ENCODE data around the gene FEZ2.
A peak's percentile ranks its signal among the peaks of the same experiment; 100 is the strongest.

The FEZ2 gene, protein sequence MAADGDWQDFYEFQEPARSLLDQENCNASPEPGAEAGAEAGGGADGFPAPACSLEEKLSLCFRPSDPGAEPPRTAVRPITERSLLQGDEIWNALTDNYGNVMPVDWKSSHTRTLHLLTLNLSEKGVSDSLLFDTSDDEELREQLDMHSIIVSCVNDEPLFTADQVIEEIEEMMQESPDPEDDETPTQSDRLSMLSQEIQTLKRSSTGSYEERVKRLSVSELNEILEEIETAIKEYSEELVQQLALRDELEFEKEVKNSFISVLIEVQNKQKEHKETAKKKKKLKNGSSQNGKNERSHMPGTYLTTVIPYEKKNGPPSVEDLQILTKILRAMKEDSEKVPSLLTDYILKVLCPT

DNA sequence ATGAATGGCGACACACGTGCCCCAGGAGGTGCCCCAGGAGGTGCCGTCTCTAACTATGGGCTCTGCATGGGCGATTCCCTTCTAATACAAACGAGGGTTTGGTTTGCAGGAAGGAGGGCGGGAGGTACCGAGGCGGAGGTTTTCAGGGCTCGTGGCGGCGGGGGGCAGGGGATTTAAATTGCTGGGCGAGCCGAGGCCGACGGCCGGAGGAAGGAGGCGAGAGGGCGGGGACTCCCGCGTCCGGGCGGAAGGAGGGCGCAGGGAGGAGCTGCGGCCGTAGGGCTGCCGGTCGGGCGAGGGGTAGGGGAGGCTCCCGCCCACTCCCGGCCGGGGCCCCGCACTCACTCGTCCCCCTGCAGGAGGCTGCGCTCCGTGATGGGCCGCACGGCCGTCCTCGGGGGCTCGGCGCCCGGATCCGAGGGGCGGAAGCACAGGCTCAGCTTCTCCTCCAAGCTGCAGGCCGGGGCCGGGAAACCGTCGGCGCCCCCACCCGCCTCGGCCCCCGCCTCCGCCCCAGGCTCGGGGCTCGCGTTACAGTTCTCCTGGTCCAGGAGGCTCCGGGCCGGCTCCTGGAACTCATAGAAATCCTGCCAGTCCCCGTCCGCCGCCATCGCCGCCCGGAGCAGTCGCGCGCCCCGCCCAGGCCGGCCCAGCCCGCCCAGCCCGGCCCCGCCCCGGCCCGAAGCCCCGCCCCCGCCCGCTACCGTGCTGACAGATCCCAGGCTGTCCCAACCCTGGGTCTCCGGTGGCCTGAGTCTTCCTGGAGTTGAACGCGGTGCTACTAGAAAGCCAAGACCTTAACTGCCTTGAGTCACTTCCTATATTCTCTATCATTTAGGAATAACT lies at the start of gene FEZ2:
Gene FEZ2, minus strand, starts transcription at position 637 of the 846 bp plus-strand sequence. Its CDS starts 26 bp downstream, at position 611.
- ChIA-PET POLR2A (interaction anchor here (0.6 to 1.0 kb wide), 2 partner anchors 19 to 52 kb away, joined by 3 read pairs; no protein-coding TSS in a partner anchor), CTCF (no interaction called here)
- peak; percentile 90 for DNase-seq (ENCODE audit: extremely low spot score)
- TF ChIP-seq FOXM1 (IDR thresholded peaks at IDR 0.05; ENCODE audit: borderline replicate concordance) (no peak), L3MBTL2 (conservative IDR thresholded peaks at IDR 0.05) (peak; percentile 75)

DNA sequence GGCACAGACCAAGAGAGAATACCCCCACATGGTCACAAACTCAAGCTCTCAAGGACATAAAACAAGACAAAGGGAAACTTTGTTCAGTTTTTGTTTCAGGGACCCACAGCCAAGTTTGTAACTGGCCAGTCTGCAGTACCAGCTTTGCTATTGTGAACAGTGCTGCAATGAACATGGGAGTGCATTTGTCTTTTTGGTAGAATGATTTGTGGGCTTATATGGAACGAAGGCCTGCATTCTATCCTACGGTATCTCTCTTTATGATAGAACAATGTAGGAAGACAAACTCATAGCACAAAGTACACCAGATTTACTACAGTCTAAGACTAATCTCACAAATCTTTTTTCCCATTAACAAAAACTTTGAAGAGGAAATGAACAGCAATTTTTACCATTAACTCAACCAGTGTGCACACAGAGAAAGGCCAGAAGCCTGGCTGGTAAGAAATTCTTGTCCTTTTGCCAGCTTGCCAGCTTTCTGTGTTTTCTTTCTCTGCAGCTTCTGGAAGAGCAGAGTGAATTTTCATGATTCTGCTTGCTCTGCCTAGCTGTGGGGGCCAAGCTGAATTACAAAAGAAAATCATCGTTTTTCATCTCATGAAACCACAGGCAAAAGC lies 37.1 kb upstream of the FEZ2 start:
- ChIA-PET CTCF (no interaction called here), POLR2A (no interaction called here)
- no peak for TF ChIP-seq TARDBP (IDR thresholded peaks at IDR 0.05)
- TF ChIP-seq SP1 (IDR thresholded peaks at IDR 0.05), result no peak
- DNase-seq (ENCODE audit: extremely low spot score), result no peak

DNA sequence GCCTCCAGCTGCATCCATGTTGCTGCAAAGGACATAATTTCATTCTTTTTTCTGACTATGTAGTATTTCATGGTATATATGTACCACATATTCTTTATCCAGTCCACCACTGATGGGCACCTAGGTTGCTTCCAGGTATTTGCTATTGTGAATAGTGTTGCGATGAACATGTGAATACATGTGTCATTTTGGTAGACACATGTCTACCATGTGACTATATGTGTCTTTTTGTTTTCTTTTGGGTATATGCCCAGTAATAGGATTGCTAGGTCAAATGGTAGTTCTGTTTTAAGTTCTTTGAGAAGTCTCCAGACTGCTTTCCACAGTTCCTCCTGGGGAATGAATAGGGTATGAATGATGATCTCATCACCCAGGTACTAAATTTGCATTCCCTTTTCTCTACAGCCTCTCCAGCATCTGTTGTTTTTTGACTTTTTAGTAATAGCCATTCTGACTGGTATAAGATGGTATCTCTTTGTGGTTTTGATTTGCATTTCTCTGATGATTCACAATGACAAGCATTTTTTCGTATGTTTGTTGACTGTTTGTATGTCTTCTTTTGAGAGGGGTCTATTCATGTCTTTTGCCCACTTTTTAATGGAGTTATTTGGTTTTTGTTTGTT lies 35.6 kb upstream of the FEZ2 start:
- ChIA-PET POLR2A (no interaction called here), CTCF (no interaction called here)
- no peak for TF ChIP-seq ZNF384 (IDR thresholded peaks at IDR 0.05)
- no peak for TF ChIP-seq FOXM1 (IDR thresholded peaks at IDR 0.05; ENCODE audit: borderline replicate concordance)
- no peak for TF ChIP-seq LEF1 (IDR thresholded peaks at IDR 0.05; ENCODE audit: borderline replicate concordance)
- TF ChIP-seq HDGF (IDR thresholded peaks at IDR 0.05; ENCODE audit: borderline replicate concordance), result no peak
- TF ChIP-seq SP1 (IDR thresholded peaks at IDR 0.05), result no peak
- no peak for TF ChIP-seq FOXK2 (IDR thresholded peaks at IDR 0.05)
- TF ChIP-seq FOXA1 (IDR thresholded peaks at IDR 0.05), result no peak
- DNase-seq (ENCODE audit: extremely low spot score), result no peak

DNA sequence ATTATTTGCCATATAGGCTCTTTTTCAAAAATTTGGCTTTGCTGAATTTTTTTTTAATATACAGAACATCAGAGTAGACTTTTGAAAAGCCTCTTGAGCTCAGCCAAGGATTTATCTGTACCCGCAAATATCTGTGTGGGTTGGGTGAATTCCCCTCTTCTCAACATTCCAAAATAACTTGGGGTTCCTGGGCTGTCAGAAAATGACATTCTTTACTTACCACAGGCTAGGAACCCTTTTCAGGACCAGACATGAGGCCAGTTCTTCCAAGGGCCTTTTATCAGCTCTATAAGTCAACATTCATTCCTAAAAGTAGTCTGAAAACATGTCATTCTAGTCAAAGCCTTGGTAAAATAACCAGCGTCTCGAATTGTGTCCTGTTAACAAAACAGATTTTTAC lies 28.8 kb upstream of the FEZ2 start:
- ChIA-PET POLR2A (no interaction called here), CTCF (no interaction called here)
- no peak for TF ChIP-seq HDGF (IDR thresholded peaks at IDR 0.05; ENCODE audit: borderline replicate concordance)
- no peak for TF ChIP-seq ELF4 (IDR thresholded peaks at IDR 0.05)
- TF ChIP-seq FOXA1 (IDR thresholded peaks at IDR 0.05), result no peak
- TF ChIP-seq L3MBTL2 (conservative IDR thresholded peaks at IDR 0.05), result no peak
- no peak for TF ChIP-seq BHLHE40 (IDR thresholded peaks at IDR 0.05; ENCODE audit: borderline replicate concordance)
- no peak for TF ChIP-seq FOXM1 (IDR thresholded peaks at IDR 0.05; ENCODE audit: borderline replicate concordance)
- TF ChIP-seq FOXK2 (IDR thresholded peaks at IDR 0.05), result no peak
- TF ChIP-seq SP1 (IDR thresholded peaks at IDR 0.05), result no peak
- TF ChIP-seq SUZ12 (IDR thresholded peaks at IDR 0.05), result no peak
- no peak for TF ChIP-seq LEF1 (IDR thresholded peaks at IDR 0.05; ENCODE audit: borderline replicate concordance)
- TF ChIP-seq CTBP1 (IDR thresholded peaks at IDR 0.05; ENCODE audit: borderline replicate concordance), result no peak
- DNase-seq (ENCODE audit: extremely low spot score), result no peak

DNA sequence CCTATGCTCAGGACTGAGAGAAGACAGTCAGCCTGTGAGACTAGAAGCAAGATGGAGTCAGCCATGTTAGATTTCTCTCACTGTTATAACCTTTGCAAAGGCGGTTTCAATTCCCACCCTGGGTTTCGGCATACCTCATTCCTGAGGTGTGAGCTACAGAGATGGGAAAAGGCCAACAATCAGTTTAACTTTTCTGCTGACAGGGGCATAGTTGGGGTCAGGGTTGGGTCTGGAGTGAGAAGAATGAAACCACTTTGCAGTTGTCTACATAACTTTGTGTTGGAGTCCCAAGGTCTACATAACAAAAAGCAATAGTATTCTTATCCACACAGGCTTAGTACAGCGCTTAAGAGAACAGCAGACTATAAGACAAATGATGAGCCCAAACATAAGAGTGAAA lies 28.1 kb upstream of the FEZ2 start:
- ChIA-PET CTCF (no interaction called here), POLR2A (no interaction called here)
- DNase-seq (ENCODE audit: extremely low spot score), result no peak
- no peak for TF ChIP-seq SP1 (IDR thresholded peaks at IDR 0.05)
- no peak for TF ChIP-seq FOXK2 (IDR thresholded peaks at IDR 0.05)
- no peak for TF ChIP-seq HDGF (IDR thresholded peaks at IDR 0.05; ENCODE audit: borderline replicate concordance)
- no peak for TF ChIP-seq NFRKB (IDR thresholded peaks at IDR 0.05)
- TF ChIP-seq LEF1 (IDR thresholded peaks at IDR 0.05; ENCODE audit: borderline replicate concordance), result no peak
- no peak for TF ChIP-seq SUZ12 (IDR thresholded peaks at IDR 0.05)
- no peak for TF ChIP-seq FOXM1 (IDR thresholded peaks at IDR 0.05; ENCODE audit: borderline replicate concordance)
- TF ChIP-seq FOXA1 (IDR thresholded peaks at IDR 0.05), result no peak
- no peak for TF ChIP-seq TARDBP (IDR thresholded peaks at IDR 0.05)
- no peak for TF ChIP-seq BHLHE40 (IDR thresholded peaks at IDR 0.05; ENCODE audit: borderline replicate concordance)
- TF ChIP-seq, protein P1, sequence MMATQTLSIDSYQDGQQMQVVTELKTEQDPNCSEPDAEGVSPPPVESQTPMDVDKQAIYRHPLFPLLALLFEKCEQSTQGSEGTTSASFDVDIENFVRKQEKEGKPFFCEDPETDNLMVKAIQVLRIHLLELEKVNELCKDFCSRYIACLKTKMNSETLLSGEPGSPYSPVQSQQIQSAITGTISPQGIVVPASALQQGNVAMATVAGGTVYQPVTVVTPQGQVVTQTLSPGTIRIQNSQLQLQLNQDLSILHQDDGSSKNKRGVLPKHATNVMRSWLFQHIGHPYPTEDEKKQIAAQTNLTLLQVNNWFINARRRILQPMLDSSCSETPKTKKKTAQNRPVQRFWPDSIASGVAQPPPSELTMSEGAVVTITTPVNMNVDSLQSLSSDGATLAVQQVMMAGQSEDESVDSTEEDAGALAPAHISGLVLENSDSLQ (IDR thresholded peaks at IDR 0.05), result no peak
- no peak for TF ChIP-seq ARNT (IDR thresholded peaks at IDR 0.05)
- TF ChIP-seq ZNF384 (IDR thresholded peaks at IDR 0.05), result no peak
- no peak for TF ChIP-seq CTBP1 (IDR thresholded peaks at IDR 0.05; ENCODE audit: borderline replicate concordance)
- TF ChIP-seq L3MBTL2 (conservative IDR thresholded peaks at IDR 0.05), result no peak
- no peak for TF ChIP-seq ELF4 (IDR thresholded peaks at IDR 0.05)

DNA sequence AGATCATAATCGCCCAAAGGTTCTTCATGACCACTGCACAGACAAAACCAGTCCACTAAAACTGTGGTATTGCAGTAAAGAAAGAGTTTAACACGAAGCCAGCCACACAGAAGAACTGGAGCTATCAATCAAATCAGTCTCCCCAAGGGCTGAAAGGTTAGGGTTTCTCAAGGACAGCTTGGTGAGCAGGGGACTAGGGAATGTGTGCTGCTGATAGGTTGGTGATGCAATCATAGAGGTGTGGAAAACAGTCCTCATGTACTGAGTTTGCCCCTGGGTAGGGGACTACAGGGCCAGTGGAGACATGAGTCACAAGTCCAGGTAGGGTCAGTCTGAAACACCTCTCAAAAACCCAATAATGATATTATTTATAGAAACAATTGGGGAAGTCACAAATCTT lies 27.3 kb upstream of the FEZ2 start:
- CTCF ChIA-PET, result no interaction called here
- POLR2A ChIA-PET, result no interaction called here
- no peak for TF ChIP-seq FOXA1 (IDR thresholded peaks at IDR 0.05)
- no peak for TF ChIP-seq TARDBP (IDR thresholded peaks at IDR 0.05)
- TF ChIP-seq L3MBTL2 (conservative IDR thresholded peaks at IDR 0.05), result no peak
- TF ChIP-seq NFRKB (IDR thresholded peaks at IDR 0.05), result no peak
- TF ChIP-seq ZNF384 (IDR thresholded peaks at IDR 0.05), result no peak
- no peak for TF ChIP-seq ARNT (IDR thresholded peaks at IDR 0.05)
- TF ChIP-seq ELF4 (IDR thresholded peaks at IDR 0.05), result no peak
- no peak for TF ChIP-seq HDGF (IDR thresholded peaks at IDR 0.05; ENCODE audit: borderline replicate concordance)
- no peak for TF ChIP-seq FOXK2 (IDR thresholded peaks at IDR 0.05)
- no peak for TF ChIP-seq CTBP1 (IDR thresholded peaks at IDR 0.05; ENCODE audit: borderline replicate concordance)
- no peak for TF ChIP-seq FOXM1 (IDR thresholded peaks at IDR 0.05; ENCODE audit: borderline replicate concordance)
- no peak for TF ChIP-seq LEF1 (IDR thresholded peaks at IDR 0.05; ENCODE audit: borderline replicate concordance)
- TF ChIP-seq, protein P1 (IDR thresholded peaks at IDR 0.05), result no peak
- TF ChIP-seq SUZ12 (IDR thresholded peaks at IDR 0.05), result no peak
- TF ChIP-seq SP1 (IDR thresholded peaks at IDR 0.05), result no peak
- TF ChIP-seq BHLHE40 (IDR thresholded peaks at IDR 0.05; ENCODE audit: borderline replicate concordance), result no peak
- no peak for DNase-seq (ENCODE audit: extremely low spot score)

Data from HEK293T (cell line).